GM12878 (cell line): ENCODE data around the gene RGS19. TPM values are rescaled to one million over a fixed set of nuclear protein-coding genes. Genes with fewer than 3 reads are reported as not detected.

Experiments
- ATAC-seq: fragments of 200-7000 bp; cut with Tn5 transposase; 3 replicates; pipeline ENCODE4 v1.9.1; 2020; ENCODE audit warnings: mild to moderate bottlenecking, moderate library complexity
- BruUV-seq: library from RNA; stranded (reverse); fragments of 400-500 nt; replicated peaks from 2 replicates; lab custom pipeline; 2021; lab: Mats Ljungman, UMichigan
- CTCF ChIA-PET: fragments of 300-600 bp; sonication (Branson Sonifier 250); formaldehyde crosslinking; extraction: SDS; loops from one replicate; lab custom pipeline; 2021; ENCODE audit warnings: inconsistent platforms; lab: Yijun Ruan, JAX
- POLR2A ChIA-PET: fragments of 350-600 bp; formaldehyde crosslinking; extraction: SDS; loops from one replicate; lab custom pipeline; 2021; ENCODE audit warnings: inconsistent platforms; lab: Charles Lee
- RAD21 ChIA-PET: fragments of 300-600 bp; sonication (Branson Sonifier 250); formaldehyde crosslinking; loops from one replicate; lab custom pipeline; 2023; ENCODE audit warnings: antibody characterized with exemption; ENCODE audit not compliant: unreplicated experiment; lab: Charles Lee
- SMC1A ChIA-PET: fragments of 300-600 bp; sonication (Branson Sonifier 250); formaldehyde crosslinking; loops from one replicate; lab custom pipeline; 2023; ENCODE audit not compliant: unreplicated experiment, uncharacterized antibody; lab: Charles Lee
- DNase-seq: peaks from one replicate; pipeline ENCODE4 v3.0.0-alpha.2; 2011; ENCODE audit warnings: low read depth, low spot score
- FAIRE-seq: peaks from 3 replicates; lab custom pipeline; 2011; peaks lifted over from hg19 to GRCh38; lab: Jason Lieb, UNC
- H2AFZ ChIP-seq: 2 replicates; pipeline ENCODE4 v1.6.0; 2011; ENCODE audit warnings: low read depth, low read length, control low read depth; ENCODE audit not compliant: control insufficient read depth
- H3K27ac ChIP-seq: 2 replicates; pipeline ENCODE4 v1.5.1; 2011; ENCODE audit warnings: control low read depth; ENCODE audit not compliant: control insufficient read depth, insufficient read depth
- H3K27me3 ChIP-seq, 2 experiments: replicated peaks in 1 of 2; 2 replicates each; pipeline versions ENCODE4 v1.6.0 to v1.6.1; 2011; ENCODE audit warnings: low read length in 1 of 2; ENCODE audit not compliant: control insufficient read depth in 2 of 2, insufficient read depth in 2 of 2
- H3K36me3 ChIP-seq, 2 experiments: 2 replicates each; pipeline ENCODE4 v1.5.1; 2011; ENCODE audit warnings: low read length in 1 of 2; ENCODE audit not compliant: control insufficient read depth in 2 of 2, insufficient read depth in 2 of 2
- H3K4me1 ChIP-seq: 2 replicates; pipeline ENCODE4 v1.6.1; 2011; ENCODE audit warnings: mild to moderate bottlenecking, low read length, moderate library complexity, mixed read lengths; ENCODE audit not compliant: control insufficient read depth, insufficient read depth
- H3K4me2 ChIP-seq: 2 replicates; pipeline ENCODE4 v1.6.0; 2011; ENCODE audit warnings: control low read depth; ENCODE audit not compliant: control insufficient read depth, insufficient read depth
- H3K4me3 ChIP-seq: fragments of 200-600 bp; sonication (generic); 2 replicates; pipeline ENCODE4 v1.5.1; 2016
- H3K79me2 ChIP-seq: 2 replicates; pipeline ENCODE4 v1.6.0; 2011; ENCODE audit warnings: low read length; ENCODE audit not compliant: control insufficient read depth, insufficient read depth
- H3K9ac ChIP-seq: 2 replicates; pipeline ENCODE4 v1.8.0; 2011; ENCODE audit warnings: low read length, control low read depth, mixed read lengths; ENCODE audit not compliant: control insufficient read depth, insufficient read depth
- H3K9me3 ChIP-seq: replicated peaks from 3 replicates; pipeline ENCODE4 v1.5.1; 2011; ENCODE audit warnings: mild to moderate bottlenecking, low read length; ENCODE audit not compliant: control insufficient read depth, insufficient read depth
- H4K20me1 ChIP-seq: 2 replicates; pipeline ENCODE4 v1.6.0; 2011; ENCODE audit not compliant: control insufficient read depth, insufficient read depth
- BHLHE40 ChIP-seq, 2 experiments: fragments of 450-650 bp in 1 of 2; IDR thresholded peaks; 2 replicates each; pipeline ENCODE4 v1.6.1; 2011 to 2017; ENCODE audit warnings: low read depth in 2 of 2, borderline replicate concordance in 1 of 2, improper control_type of control experiment in 1 of 2, low read length in 1 of 2, mild to moderate bottlenecking in 1 of 2
- DPF2 ChIP-seq: fragments of 450-650 bp; IDR thresholded peaks from 2 replicates; pipeline ENCODE4 v1.6.1; 2017; ENCODE audit warnings: mild to moderate bottlenecking
- ESRRA ChIP-seq: IDR thresholded peaks from 2 replicates; pipeline ENCODE4 v1.6.1; 2012; ENCODE audit warnings: mild to moderate bottlenecking, low read length, improper control_type of control experiment
- NR2F1 ChIP-seq: fragments of 450-650 bp; conservative IDR thresholded peaks from 2 replicates; pipeline ENCODE4 v1.6.1; 2017; ENCODE audit warnings: mild to moderate bottlenecking
- RAD21 ChIP-seq: IDR thresholded peaks from 2 replicates; pipeline ENCODE4 v1.6.1; 2011; ENCODE audit warnings: mild to moderate bottlenecking, low read depth, low read length, moderate library complexity; ENCODE audit not compliant: insufficient read depth
- RAD51 ChIP-seq: fragments of 450-650 bp; IDR thresholded peaks from 2 replicates; pipeline ENCODE4 v1.6.1; 2016; ENCODE audit warnings: moderate library complexity, mild to moderate bottlenecking, inconsistent platforms
- SMC3 ChIP-seq: IDR thresholded peaks from 2 replicates; pipeline ENCODE4 v1.6.1; 2011; ENCODE audit warnings: low read length, improper control_type of control experiment, borderline replicate concordance
- TCF3 ChIP-seq: IDR thresholded peaks from 2 replicates; pipeline ENCODE4 v1.6.1; 2012; ENCODE audit warnings: low read depth, mild to moderate bottlenecking, low read length, borderline replicate concordance; ENCODE audit not compliant: insufficient read depth
- WGBS: methylation state at CpG from one replicate; pipeline ENCODE4 v1.1.6; 2016; ENCODE audit warnings: low lambda C conversion rate; ENCODE audit not compliant: insufficient replicate concordance, insufficient coverage; ENCODE audit errors: missing lambda C conversion rate; 5-methylcytosine and 5-hydroxymethylcytosine counted together
- in situ Hi-C: fragments of 300-500 bp; cut with MboI; formaldehyde crosslinking; loops from 9 replicates; pipeline ENCODE4 v1.14.3; 2018; ENCODE audit warnings: mixed read lengths
- intact Hi-C: fragments of 100-400 bp; cut with micrococcal nuclease; formaldehyde crosslinking; loops from one replicate; pipeline ENCODE4 v1.14.2; 2022; ENCODE audit not compliant: unreplicated experiment
- polyA plus RNA-seq, 11 experiments: library from polyadenylated mRNA; depleted of rRNA in 4 of 11; unstranded in 6 of 11; stranded (reverse) in 5 of 11; fragments of >200 nt; fragmentation: Nextera tagmentation in 4 of 11; fragmentation: Illumina TruSeq in 1 of 11; extraction: Ambion mirVana in 4 of 11; extraction: Trizol in 1 of 11; gene quantifications; 1 replicate in 1 of 11; 2 replicates in 10 of 11; pipeline versions ENCODE4 v1.2.1 to v1.2.3, GENCODE V29; 2011 to 2016; ENCODE audit warnings: inconsistent platforms in 2 of 11, missing spikeins in 2 of 11, low read depth in 1 of 11
- total RNA-seq, 4 experiments: library from RNA; depleted of rRNA in 3 of 4; stranded (reverse); fragments of >200 nt in 3 of 4; fragmentation: Illumina TruSeq in 1 of 4; extraction: Trizol in 1 of 4; gene quantifications; 2 replicates each; pipeline versions ENCODE4 v1.2.1 to v1.2.3, GENCODE V29; 2013 to 2021
- TF ChIP-seq, protein P1 (sequence below), 3 experiments: IDR thresholded peaks in 2 of 3; conservative IDR thresholded peaks in 1 of 3; 2 replicates each; pipeline ENCODE4 v1.5.1; 2011; ENCODE audit warnings: low read depth in 3 of 3, low read length in 3 of 3, mild to moderate bottlenecking in 3 of 3, control low read depth in 2 of 3, moderate library complexity in 2 of 3, inconsistent platforms in 1 of 3, mixed read lengths in 1 of 3; ENCODE audit not compliant: control insufficient read depth in 2 of 3, insufficient read depth in 1 of 3; ENCODE audit errors: extremely low read depth in 1 of 3
- TF ChIP-seq, protein P2 (sequence below): IDR thresholded peaks from 2 replicates; pipeline ENCODE4 v1.6.1; 2012; ENCODE audit warnings: improper control_type of control experiment, low read depth, low read length; ENCODE audit not compliant: insufficient replicate concordance
- TF ChIP-seq, protein P3 (sequence below): IDR thresholded peaks from 2 replicates; pipeline ENCODE4 v1.6.1; 2011; ENCODE audit warnings: borderline replicate concordance, low read depth, mild to moderate bottlenecking, moderate library complexity, mixed read lengths, low read length; ENCODE audit not compliant: insufficient read depth; ENCODE audit errors: extremely low read length

Gene RGS19
- total and polyA plus RNA-seq, 10 of the 15 experiments (the other 5 are each of a cell fraction or from before 2014, with no cell fraction given), result 0.82 to 62.4 (median 39.8) TPM

DNA sequence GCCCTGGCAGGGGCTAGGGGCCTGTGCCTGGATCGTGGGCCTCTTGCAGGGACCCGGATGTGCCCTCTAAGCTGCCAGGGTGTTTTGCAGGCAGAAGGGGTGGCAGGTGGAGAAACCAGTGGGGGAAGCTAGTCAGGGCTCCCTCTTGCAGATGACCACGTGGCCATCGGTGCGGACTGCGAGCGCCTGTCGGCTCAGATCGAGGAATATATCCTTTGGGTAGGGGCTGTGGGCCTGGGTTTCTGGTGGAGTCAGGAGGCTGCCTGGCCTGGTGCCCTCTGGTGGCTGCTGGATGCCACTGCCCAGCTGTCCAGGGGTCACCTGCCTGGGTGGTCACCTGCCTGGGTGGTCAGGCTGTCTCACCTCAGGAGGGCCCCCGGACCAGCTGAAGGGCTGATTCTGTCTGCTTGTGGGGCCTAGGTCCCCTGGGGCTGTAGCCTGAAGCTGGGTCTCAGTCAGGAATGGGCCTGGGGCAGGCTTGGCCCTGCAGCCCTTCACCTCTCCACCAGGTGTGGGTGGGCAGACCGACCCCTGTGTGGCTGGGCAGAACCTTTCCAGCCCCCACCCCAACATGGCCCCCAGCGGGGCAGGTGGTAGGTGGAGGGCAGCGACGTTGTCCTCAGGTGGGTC is 9.6 kb downstream of the RGS19 start:
- Histone ChIP-seq H3K27ac (no peak overlapping the region), H3K79me2 (no peaks in the 10 kb centered on the region; the same call in 1 of the 2 replicates), H3K9ac (no peak overlapping the region), H3K27me3 (no peaks in the 10 kb centered on the region), H4K20me1 (no peaks in the 10 kb centered on the region), H3K4me1 (peaks cover 18% of the 10 kb centered on the region), H2AFZ (no peak overlapping the region), H3K36me3 (peaks cover 3 to 19% of the 10 kb centered on the region in 2 experiments), H3K4me3 (no peak overlapping the region), H3K4me2 (no peak overlapping the region), H3K9me3 (no peaks in the 10 kb centered on the region)
- FAIRE-seq (no peak), DNase-seq (no peak), ATAC-seq (peak; percentile 40)
- intact Hi-C loops, result no loop called here
- in situ Hi-C loops, result no loop called here
- TF ChIP-seq, protein P1, sequence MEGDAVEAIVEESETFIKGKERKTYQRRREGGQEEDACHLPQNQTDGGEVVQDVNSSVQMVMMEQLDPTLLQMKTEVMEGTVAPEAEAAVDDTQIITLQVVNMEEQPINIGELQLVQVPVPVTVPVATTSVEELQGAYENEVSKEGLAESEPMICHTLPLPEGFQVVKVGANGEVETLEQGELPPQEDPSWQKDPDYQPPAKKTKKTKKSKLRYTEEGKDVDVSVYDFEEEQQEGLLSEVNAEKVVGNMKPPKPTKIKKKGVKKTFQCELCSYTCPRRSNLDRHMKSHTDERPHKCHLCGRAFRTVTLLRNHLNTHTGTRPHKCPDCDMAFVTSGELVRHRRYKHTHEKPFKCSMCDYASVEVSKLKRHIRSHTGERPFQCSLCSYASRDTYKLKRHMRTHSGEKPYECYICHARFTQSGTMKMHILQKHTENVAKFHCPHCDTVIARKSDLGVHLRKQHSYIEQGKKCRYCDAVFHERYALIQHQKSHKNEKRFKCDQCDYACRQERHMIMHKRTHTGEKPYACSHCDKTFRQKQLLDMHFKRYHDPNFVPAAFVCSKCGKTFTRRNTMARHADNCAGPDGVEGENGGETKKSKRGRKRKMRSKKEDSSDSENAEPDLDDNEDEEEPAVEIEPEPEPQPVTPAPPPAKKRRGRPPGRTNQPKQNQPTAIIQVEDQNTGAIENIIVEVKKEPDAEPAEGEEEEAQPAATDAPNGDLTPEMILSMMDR (IDR thresholded peaks at IDR 0.05 in 2 of 3, conservative IDR thresholded peaks at IDR 0.05 in 1 of 3; ENCODE audit: control insufficient read depth in 2 of 3, extremely low read depth in 1 of 3, insufficient read depth in 1 of 3, low read depth in 3 of 3, low read length in 3 of 3), result peak; percentile 64 to 90 (median 77)
- TF ChIP-seq NR2F1 (peak; percentile 49), BHLHE40 (IDR thresholded peaks at IDR 0.05; ENCODE audit: borderline replicate concordance in 1 of 2, low read depth in 2 of 2, low read length in 1 of 2) (peak; percentile 43 to 81; a peak in 3 of 4 replicates), RAD21 (peak; percentile 30), RAD51 (no peak), DPF2 (0 out of 2 replicates have a peak, but pooled peaks have one; percentile 1), SMC3 (peak; percentile 49; the same call in 1 of the 2 replicates), TCF3 (0 out of 2 replicates have a peak, but pooled peaks have one; percentile 23), ESRRA (no peak)
- TF ChIP-seq, protein P2, sequence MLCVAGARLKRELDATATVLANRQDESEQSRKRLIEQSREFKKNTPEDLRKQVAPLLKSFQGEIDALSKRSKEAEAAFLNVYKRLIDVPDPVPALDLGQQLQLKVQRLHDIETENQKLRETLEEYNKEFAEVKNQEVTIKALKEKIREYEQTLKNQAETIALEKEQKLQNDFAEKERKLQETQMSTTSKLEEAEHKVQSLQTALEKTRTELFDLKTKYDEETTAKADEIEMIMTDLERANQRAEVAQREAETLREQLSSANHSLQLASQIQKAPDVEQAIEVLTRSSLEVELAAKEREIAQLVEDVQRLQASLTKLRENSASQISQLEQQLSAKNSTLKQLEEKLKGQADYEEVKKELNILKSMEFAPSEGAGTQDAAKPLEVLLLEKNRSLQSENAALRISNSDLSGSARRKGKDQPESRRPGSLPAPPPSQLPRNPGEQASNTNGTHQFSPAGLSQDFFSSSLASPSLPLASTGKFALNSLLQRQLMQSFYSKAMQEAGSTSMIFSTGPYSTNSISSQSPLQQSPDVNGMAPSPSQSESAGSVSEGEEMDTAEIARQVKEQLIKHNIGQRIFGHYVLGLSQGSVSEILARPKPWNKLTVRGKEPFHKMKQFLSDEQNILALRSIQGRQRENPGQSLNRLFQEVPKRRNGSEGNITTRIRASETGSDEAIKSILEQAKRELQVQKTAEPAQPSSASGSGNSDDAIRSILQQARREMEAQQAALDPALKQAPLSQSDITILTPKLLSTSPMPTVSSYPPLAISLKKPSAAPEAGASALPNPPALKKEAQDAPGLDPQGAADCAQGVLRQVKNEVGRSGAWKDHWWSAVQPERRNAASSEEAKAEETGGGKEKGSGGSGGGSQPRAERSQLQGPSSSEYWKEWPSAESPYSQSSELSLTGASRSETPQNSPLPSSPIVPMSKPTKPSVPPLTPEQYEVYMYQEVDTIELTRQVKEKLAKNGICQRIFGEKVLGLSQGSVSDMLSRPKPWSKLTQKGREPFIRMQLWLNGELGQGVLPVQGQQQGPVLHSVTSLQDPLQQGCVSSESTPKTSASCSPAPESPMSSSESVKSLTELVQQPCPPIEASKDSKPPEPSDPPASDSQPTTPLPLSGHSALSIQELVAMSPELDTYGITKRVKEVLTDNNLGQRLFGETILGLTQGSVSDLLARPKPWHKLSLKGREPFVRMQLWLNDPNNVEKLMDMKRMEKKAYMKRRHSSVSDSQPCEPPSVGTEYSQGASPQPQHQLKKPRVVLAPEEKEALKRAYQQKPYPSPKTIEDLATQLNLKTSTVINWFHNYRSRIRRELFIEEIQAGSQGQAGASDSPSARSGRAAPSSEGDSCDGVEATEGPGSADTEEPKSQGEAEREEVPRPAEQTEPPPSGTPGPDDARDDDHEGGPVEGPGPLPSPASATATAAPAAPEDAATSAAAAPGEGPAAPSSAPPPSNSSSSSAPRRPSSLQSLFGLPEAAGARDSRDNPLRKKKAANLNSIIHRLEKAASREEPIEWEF, result no peak
- TF ChIP-seq, protein P3, sequence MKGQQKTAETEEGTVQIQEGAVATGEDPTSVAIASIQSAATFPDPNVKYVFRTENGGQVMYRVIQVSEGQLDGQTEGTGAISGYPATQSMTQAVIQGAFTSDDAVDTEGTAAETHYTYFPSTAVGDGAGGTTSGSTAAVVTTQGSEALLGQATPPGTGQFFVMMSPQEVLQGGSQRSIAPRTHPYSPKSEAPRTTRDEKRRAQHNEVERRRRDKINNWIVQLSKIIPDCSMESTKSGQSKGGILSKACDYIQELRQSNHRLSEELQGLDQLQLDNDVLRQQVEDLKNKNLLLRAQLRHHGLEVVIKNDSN, result peak; percentile 4
- ChIA-PET RAD21 (interaction anchor here (0.8 kb wide), 1 partner anchor 32 kb away, joined by 3 read pairs; no protein-coding TSS in a partner anchor), SMC1A (interaction anchor here (0.9 kb wide), 1 partner anchor 30 kb away, joined by 3 read pairs; no protein-coding TSS in a partner anchor), POLR2A (interaction anchor here (1.3 kb wide), 1 partner anchor 10 kb away, joined by 4 read pairs; the partner anchor contains the start of gene RGS19), CTCF (interaction anchor here (1.2 to 2.3 kb wide), 5 partner anchors 9 to 30 kb away, joined by 5 to 10 read pairs (median 7); no protein-coding TSS in a partner anchor)
- BruUV-seq, result no TSS peak
- 35% methylated on average over 13 of the region's 14 CpGs for WGBS
